AG10803 (cell line): Measurements from ENCODE around the gene ZIC4.
A peak's percentile ranks its signal among the peaks of the same experiment; 100 is the strongest.

Source experiments
- DNase-seq: peaks from one replicate; pipeline ENCODE4 v3.0.0; 2010; ENCODE audit warnings: low read depth
- H3K4me3 ChIP-seq: 2 replicates; pipeline ENCODE4 v1.5.1; 2011; ENCODE audit warnings: mild to moderate bottlenecking, low read length, control low read depth
- TF ChIP-seq, protein P1 (sequence below): conservative IDR thresholded peaks from 2 replicates; pipeline ENCODE4 v1.5.1; 2011; ENCODE audit warnings: mild to moderate bottlenecking, low read length, control low read depth, inconsistent platforms

Gene ZIC4

DNA sequence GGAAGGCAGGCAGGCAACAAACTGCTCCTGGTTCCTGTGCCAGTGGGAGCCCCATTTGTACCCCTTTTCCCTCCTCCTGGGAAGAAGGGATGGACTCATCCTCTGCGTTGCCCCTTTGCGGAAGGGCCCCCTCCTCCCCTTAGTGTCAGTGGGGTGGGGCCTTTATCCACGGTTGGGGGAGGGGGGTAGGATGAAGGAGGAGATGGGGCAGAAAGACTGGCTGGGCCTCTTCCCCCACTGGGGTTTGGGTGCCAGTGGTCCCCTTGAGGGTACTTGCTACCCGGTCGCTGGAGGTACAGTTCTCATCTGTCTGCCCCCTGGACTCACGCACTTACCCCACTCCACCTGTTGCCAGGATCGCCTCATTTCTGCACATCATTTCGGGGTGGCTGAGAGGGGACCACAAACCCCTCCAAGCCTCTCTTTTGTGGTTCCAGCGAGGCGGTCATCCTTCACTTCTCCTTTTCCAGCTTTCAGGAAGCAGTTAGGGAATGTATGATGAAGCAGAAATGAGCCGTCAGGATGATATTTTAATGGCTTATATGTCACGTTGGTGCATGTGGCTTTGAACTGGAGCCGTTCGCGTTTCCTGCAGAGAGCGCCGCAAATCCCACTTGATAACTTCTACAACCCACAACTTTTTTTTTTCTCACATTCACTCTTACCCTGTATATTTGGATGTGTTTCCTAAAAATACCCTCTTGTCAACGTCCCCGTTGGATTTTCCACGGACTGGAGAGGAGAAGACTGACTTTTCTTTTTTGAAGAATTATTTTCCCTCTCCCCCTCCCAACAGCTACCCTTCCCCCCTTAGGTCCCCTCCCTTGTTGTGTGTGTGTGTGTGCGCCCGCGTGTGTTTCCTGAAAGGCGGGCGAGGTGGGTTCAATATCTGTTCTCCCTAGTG is at the start of gene ZIC4:
ZIC4 (minus strand) TSS at position 516 of the 904 bp plus-strand sequence. CDS start 3,746 bp downstream, outside the sequence.
- no peak within 1 kb of the TSS for H3K4me3 ChIP-seq
- TF ChIP-seq, protein P1, sequence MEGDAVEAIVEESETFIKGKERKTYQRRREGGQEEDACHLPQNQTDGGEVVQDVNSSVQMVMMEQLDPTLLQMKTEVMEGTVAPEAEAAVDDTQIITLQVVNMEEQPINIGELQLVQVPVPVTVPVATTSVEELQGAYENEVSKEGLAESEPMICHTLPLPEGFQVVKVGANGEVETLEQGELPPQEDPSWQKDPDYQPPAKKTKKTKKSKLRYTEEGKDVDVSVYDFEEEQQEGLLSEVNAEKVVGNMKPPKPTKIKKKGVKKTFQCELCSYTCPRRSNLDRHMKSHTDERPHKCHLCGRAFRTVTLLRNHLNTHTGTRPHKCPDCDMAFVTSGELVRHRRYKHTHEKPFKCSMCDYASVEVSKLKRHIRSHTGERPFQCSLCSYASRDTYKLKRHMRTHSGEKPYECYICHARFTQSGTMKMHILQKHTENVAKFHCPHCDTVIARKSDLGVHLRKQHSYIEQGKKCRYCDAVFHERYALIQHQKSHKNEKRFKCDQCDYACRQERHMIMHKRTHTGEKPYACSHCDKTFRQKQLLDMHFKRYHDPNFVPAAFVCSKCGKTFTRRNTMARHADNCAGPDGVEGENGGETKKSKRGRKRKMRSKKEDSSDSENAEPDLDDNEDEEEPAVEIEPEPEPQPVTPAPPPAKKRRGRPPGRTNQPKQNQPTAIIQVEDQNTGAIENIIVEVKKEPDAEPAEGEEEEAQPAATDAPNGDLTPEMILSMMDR: no peak
- DNase-seq: no peak

DNA sequence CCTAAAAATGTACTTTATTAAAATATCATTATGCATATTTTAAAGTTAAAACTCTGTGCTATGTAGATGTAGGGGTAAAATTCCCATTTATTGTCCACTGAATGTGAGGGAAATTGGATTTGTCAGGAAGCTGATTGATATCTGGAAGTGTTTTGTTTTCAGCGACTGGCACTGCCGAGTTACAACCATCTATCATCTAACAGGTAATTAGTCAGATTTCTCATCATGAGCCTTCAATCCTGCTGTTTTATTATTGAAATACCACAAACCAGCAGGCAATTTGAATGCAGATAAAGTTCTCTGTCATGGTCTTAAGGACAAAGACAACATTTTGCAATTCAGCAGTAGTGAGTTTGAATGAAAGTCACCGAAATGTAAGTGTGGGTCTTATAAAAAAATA is 43.3 kb upstream of the ZIC4 start:
- DNase-seq: no peak
- TF ChIP-seq, protein P1: no peak
- no peak overlapping the region for H3K4me3 ChIP-seq

DNA sequence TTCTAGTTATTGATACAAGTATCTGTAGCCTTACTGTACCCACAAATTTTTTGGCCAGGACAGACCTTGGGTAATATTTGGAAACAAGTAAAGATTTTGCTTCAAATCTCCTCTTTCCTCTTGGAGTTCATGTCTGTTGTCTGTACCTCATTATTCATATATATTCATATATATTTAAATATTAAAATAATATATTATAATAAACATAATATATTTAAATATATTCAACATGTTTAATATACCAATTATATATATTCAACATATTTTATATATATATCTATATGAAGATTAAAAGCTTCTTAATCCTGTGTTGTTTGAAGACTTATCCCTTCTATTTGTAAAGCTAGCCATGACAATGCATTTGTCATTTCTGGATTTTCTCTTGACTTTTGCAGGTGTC is 40.9 kb upstream of the ZIC4 start:
- H3K4me3 ChIP-seq: no peak overlapping the region
- DNase-seq: no peak
- TF ChIP-seq, protein P1: no peak

DNA sequence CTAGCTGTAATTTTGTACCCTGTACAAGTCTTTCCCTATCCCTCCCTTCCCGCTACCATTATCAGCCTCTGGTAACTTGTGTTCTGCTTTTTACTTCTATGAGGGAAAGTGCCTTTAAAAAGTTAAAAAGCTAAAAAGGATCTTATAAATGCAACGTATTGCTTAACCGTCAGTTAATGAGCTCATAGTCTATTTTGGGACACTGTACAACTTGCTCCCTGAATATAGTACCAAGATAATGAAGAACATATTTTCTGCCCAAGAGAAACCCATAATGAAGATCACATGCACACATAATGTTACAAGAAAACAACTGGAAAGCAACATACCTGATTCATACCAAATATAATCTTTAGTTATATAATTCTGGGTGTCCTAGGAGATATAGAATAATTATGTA is 25.4 kb upstream of the ZIC4 start:
- DNase-seq: peak; percentile 73
- TF ChIP-seq, protein P1: no peak
- no peak overlapping the region for H3K4me3 ChIP-seq

DNA sequence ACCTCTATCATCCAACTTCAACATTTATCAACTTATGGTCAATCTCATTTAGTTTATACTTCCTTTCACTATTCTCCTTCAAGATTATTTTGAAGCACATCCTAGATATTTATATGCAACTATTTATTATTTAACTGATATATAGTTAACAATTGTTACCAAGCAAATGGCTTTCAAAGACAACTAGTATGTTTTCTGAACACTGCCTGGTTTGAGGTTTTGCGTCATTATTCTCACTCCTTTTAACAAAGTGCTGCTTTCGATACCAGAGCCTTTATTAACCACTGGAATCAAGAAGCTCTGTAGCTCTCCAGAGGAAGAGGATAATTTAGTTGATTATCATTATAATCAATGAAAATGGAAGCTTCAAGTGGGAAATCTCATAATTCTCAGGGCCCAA is 22.4 kb upstream of the ZIC4 start:
- TF ChIP-seq, protein P1: no peak
- no peak overlapping the region for H3K4me3 ChIP-seq
- no peak for DNase-seq

DNA sequence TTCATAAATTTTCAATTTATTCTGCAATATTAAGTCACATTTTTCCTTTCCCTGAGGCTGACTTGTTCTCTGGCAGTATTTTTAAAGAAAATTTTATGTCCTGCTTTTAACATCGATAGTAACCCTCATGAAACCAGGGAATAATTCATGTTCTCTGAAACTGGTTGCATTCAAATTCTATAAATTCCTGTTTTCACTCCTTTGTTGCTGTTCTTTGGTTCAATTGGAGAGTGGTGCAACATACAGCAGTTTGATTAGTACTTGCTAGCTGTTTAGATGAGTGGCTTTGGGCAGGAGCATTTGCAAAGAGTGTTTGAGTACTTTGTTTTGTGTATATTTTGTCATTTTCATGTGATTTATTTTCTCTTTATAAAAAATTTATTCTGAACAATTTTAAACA is 22.0 kb upstream of the ZIC4 start:
- no peak for DNase-seq
- H3K4me3 ChIP-seq: no peak overlapping the region
- TF ChIP-seq, protein P1: no peak

DNA sequence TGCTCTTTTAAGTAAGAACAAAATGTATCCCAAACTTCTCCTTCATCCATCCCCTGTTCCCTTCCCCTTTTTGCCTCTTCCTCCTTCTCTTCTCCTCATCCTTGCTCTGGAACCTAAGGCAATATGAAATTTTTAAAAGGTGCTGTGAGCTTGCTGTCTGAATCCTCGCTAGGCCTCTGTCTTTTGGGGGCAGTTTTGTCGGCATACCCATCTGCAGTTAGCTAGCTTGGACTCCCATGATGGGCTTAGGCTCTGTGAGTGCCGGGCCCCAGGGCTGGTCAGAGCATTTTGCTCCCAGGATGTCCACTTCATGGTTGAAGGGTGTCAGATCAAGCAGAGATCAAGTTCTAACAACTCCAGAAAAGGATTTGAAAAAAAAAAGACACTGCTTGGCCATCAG is 21.4 kb upstream of the ZIC4 start:
- DNase-seq: no peak
- TF ChIP-seq, protein P1: no peak
- no peak overlapping the region for H3K4me3 ChIP-seq
